Measurements from ENCODE around the gene RYR2. TPM values are rescaled to one million over a fixed set of nuclear protein-coding genes. Genes with fewer than 3 reads are reported as not detected.
"Not testable (repeated sequence)": the region's sequence is repeated elsewhere in the genome, so short reads cannot be mapped to it uniquely, and the experiment has no call there.

RYR2 gene
- polyA plus RNA-seq, 3 donors: 1.2 to 1.4 (median 1.3) TPM

DNA sequence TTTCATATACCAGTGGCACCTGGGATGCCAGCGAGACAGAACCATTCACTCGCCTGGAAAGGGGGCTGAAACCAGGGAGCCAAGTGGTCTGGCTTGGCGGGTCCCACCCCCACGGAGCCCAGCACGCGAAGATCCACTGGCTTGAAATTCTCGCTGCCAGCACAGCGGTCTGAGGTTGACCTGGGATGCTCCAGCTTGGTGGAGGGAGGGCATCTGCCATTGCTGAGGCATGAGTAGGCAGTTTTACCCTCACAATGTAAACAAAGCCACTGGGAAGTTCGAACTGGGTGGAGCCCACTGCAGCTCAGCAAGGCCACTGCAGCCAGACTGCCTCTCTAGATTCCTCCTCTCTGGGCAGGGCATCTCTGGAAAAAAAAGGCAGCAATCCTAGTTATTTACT, 778.6 kb downstream of the RYR2 start:
- DNase-seq (ENCODE audit: extremely low read depth in 1 of 11, low read depth in 9 of 11, low spot score in 4 of 11): not testable (repeated sequence)

DNA sequence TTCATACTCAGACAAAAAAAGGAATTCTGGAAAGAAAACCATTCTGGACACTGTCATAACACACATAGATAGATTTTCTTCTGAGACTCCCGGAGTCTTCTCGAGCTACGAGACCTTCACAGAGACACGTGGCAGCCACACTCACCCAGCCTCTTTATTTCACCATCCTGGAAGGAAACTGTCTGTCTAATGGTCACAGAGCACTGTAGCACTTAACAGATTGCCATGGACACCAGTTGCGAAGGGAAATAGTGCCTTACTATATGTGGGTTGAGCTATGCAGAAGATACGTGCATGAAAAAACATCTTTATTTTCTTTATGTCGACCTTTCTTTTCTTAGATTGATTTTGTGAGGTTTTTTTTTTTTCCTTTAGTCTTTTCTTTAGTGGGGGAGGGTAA, 790.9 kb downstream of the RYR2 start:
- no peak for DNase-seq (ENCODE audit: extremely low read depth in 1 of 11, low read depth in 9 of 11, low spot score in 4 of 11)

DNA sequence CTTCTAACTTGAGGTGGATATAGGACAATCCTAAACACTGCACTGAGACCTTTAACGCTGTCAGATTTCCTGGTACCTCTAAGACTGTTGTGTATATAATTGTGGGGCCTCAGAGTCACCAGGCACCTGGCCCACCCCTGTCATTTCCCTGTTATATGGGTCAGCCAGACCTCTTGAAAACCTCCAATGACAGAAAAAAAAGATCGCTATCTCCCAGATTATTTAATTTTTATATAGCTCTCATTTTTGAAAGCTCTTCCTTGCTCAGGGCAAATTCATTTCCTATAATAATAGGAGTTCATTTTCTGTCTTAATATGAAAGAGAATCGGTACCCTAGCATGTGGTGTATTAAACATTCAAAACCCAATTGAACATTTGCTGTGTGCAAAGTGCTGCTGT, 792.1 kb downstream of the RYR2 start:
- no peak for DNase-seq (ENCODE audit: extremely low read depth in 1 of 11, low read depth in 9 of 11, low spot score in 4 of 11)

DNA sequence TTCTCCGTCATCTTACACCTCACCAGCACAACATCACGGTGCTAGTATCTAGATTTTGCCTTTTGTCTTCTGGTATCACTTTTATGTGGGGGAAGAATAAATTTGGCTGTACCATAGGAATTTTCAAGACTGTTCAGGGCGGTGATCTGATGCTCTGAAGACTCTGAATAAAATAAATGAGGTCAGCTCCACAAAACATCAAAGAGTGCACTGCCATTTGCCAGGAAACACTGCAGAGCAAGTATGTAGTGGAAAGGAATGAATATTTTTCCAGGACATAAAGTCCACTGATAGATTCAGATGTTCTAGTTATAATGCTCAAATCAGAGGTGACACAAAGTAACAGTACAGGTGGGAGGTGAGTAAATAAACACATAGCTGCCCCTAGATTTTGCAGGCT, 792.5 kb downstream of the RYR2 start:
- DNase-seq (ENCODE audit: extremely low read depth in 1 of 11, low read depth in 9 of 11, low spot score in 4 of 11): peak in 1 of 11 donors; percentile 1

DNA sequence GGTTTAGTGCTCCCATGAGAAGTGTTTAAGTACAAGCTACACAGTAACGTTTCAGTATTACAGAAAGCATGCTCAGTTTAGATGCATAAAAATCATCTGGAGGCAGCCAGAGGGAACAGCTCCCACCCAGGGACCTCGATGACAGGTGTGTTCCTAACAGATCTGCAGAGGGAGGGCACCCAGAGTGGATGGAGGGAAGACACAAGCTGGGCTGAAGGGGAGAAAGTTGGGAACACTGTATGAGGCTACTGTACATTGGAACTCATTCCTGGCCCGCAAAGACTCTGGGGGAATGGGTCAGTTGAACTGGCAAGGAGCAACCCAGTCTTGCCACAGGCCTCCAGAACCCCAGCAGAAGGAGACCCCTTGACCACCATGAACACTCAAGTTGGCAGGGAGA, 796.3 kb downstream of the RYR2 start:
- DNase-seq (ENCODE audit: extremely low read depth in 1 of 11, low read depth in 9 of 11, low spot score in 4 of 11): no peak

DNA sequence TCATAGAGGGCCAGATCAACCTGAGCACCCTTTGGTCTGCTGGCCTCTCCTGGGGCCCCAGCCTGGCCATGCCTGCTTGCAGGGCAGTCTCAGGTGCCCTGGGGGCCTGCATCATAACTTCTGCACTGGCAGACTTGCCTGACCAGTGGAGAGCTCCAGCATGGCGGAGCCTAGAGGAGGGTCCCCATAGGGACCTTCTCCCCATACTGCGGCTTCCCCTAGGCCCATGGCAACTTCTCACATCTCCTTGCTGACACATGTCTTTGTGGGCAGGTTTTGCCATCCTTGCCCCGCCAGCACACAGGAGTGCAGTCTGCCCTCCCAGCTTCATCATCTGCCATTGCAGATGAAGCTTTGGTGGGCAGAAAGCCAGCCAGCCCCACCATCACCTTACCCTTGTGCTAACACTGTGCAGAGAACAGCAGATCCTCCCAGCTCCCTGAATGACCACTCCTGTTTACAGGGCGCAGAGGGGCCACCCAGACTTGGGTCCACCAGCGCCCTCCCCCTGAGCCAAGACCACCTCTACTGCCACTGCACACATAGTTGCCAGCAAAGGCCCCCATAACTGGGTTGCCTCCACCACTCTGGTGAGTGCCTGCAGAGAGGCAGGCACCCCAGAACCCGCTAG, 797.0 kb downstream of the RYR2 start:
- DNase-seq (ENCODE audit: extremely low read depth in 1 of 11, low read depth in 9 of 11, low spot score in 4 of 11): no peak

DNA sequence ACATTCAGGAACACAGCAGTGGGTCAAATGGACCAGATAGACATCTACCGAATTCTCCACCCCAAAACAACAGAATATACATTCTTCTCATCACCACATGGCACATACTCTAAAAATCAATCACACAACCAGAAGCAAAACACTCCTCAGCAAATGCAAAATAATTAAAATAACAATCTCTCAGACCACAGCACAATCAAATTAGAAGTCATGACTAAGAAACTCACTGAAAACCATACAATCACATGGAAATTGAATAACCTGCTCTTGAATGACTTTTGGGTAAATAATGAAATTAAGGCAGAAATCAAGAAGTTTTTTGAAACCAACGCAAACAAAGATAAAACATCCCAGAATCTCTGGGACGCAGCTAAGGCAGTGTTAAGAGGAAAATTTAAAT, 799.5 kb downstream of the RYR2 start:
- no peak for DNase-seq (ENCODE audit: extremely low read depth in 1 of 11, low read depth in 9 of 11, low spot score in 4 of 11)

DNA sequence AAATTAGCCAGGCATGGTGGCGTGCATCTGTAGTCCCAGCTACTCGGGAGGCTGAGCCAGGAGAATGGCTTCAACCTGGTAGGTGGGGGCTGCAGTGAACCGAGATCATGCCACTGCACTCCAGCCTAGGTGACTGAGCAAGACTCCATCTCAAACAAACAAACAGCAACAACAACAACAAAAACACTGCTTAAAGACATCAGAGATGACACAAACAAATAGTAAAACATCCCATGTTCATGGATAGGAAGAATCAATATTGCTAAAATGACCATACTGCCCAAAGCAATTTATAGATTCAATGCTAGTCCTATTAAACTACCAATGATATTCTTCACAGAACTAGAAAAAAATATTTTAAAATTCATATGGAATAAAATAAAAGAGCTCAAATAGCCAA, 801.5 kb downstream of the RYR2 start:
- not testable (repeated sequence) for DNase-seq (ENCODE audit: extremely low read depth in 1 of 11, low read depth in 9 of 11, low spot score in 4 of 11)

DNA sequence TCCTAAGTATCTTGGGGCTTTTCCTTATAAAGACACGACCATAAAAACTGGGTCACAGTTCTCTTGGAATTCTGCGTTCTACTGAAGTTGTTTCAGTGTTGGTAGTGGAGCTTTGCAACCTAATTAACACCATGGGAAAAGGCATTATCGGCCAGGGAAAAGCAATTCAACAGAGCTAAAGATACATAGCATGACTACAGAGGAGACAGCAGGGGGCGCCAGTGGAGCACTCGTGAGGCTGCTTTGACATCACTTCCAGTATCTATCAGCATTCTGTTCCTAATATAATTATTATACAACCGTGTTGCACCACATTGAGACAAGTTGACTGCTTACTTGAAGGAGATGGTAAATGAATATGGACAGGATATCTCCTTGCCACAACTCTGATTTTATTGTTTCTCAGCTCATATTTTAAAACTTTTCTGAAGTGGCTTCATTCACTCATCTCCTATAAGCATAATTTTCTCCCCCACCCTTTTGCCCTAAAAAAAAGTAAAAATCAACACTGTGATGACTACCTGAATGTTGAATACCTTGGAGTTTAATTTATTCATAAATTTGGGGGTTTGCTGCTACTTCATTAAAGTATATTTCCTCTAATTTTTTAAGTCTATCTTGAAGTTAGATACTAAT, 809.3 kb downstream of the RYR2 start:
- peak in 4 of 11 donors; percentile 7 to 31 (median 17) for DNase-seq (ENCODE audit: extremely low read depth in 1 of 11, low read depth in 9 of 11, low spot score in 4 of 11)

DNA sequence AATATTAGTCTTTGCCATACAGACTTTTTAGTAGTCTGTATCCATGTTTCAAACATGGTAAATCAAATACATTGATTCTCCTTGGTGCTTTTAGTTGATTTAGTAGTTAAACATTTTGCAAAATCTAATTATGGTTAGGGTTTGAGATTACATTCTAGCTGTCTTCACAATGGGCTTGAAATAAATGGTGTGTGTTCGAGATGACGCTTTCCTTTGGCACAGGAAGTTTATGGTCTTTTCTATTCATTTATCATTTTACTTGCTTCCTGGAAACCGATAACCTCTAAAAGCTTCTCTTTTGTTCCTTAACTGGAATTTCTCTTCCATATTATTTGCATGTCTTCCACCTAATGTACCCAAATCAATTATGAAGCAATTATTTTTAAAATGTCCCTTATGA, 810.4 kb downstream of the RYR2 start:
- no peak for DNase-seq (ENCODE audit: extremely low read depth in 1 of 11, low read depth in 9 of 11, low spot score in 4 of 11)

DNA sequence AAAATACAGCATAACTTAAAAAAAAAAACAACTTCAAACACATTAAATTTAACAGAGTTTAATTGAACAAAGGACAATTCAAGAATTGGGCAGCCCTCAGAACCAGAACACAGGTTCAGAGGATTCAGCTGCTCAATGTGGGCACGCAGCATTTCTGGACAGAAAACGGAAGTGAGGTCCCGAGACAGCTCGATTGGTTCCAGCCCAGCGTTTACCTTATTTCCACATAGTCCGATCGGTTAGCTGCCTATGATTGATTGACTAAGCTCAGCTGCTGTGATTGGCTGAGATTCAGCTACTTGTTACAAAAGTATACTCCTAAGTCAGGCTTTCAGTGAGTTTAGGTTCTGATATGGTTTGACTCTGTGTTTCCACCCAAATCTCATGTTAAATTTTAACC, 815.5 kb downstream of the RYR2 start:
- DNase-seq (ENCODE audit: extremely low read depth in 1 of 11, low read depth in 9 of 11, low spot score in 4 of 11): no peak

DNA sequence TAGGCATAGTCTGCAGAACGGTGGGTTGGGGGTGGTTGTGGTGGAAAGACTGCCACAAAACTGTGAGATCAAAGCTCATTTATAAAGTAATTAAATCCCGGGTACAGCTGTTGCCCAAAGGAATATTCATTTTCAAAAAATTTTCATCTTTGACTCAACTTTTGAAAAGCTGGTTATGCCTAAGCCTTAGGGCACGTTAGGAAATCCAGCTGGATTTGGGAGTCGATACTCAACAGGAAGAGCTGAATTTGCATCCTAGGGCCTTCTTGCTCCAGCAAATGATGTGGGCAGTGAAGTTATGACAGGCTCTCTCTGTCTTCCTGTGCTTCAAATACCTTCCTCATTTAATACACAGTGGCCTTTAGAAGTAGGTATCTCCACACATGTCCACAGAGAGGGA, 817.0 kb downstream of the RYR2 start:
- no peak for DNase-seq (ENCODE audit: extremely low read depth in 1 of 11, low read depth in 9 of 11, low spot score in 4 of 11)

DNA sequence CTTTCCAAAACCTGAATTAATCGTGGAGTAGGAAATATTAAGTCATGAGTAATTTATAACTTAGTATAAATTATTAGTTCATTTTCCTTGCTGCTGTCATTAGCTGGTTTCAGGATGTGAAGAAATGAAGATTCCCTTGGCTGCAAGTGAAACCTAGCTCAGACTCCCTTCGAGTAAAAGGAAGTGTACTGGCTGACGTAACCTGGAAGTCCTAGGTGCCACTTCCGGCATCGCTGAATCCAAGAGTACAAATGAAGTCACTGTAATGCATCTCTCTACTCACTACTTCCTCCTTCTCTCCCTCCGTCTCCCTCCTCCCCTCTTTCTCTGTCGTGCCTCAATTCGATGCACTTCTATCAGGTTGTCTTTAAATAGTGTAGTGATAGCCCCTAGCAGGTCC, 820.0 kb downstream of the RYR2 start:
- DNase-seq (ENCODE audit: extremely low read depth in 1 of 11, low read depth in 9 of 11, low spot score in 4 of 11): no peak

DNA sequence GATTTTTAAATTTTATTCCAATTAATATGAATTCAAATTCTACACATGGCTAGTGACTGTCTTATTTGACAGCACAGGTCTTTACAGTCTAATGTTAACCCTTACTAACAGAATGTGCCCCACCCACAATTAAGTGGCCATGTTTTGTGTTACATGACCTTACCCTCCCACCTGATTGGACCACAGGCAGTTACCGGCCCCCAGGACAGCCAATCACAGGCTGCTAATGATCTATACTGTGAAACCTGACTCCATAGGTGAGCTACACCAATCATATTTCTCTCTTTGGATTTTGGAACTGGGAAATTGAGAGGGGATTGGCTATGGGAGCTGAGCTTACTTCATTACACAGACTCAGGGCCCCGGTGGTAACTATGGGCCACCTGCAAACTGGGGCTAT, 821.2 kb downstream of the RYR2 start:
- no peak for DNase-seq (ENCODE audit: extremely low read depth in 1 of 11, low read depth in 9 of 11, low spot score in 4 of 11)

DNA sequence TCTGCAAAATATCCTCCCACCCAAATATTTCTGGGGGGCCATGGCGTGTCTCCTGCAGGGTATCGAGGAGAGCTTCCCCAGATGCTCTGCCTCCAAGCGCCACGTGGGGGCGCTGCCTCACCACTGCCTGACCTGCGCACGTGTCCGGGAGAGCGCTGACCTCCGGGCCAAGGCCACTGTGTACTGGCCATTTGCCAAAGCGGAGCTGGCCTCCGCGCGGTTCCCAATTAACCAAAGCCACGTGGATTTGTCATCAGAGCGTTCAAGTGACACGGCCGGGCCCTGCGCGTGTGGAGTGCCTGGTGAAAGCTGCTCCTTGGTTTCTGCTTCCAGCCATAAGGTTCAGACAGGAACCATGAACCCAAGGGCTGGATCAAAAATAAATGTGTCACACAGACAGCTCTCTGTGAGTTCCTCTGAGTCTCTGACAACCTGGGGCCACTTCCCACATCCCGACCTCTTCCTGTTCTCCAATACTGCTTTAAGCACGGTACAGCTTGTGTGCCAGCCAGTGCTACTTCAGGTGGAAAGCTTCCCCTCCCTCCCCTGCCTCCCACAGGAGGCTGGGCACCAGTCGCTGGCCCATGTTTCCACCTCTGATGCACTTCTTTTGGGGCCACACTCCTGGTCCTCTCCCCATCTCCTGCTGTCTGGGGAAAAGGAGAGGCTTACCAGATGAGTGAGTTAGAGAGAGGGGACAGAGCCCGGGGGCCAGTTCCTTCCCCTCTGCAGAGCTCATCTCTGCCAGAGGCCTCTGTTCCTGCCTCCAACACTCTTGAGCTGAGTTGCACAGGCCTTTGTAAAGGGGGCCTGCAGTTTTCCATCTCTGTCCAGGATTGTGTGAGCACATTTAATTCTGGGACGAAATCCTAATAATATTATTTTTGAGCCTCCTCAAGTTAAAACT, 822.6 kb downstream of the RYR2 start:
- DNase-seq (ENCODE audit: extremely low read depth in 1 of 11, low read depth in 9 of 11, low spot score in 4 of 11): peak; percentile 37 to 63 (median 46)

DNA sequence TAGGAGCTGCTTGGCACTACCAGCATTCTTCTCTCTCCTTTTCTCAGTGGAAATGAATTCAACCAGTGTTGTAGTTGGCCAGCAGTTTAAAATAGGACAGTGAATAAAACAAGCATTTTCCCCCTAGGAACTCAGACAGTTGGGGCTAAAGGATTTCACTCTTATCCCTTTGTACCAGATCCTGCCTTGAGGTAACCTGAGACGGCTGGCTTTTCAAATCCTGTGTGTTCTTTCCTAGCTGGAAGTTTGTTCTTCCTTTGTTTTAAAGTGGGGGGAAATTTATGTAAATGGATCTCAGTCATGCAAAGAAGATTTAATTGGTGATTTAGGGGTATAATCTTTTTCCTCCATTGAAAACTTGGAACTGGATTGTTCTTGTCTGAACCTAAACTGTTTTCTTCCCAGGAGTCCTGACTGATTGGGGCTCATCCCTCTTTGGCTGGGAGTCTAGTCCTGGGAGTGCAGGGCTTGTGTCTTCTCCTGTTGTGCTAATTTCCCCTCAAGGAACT, 825.5 kb downstream of the RYR2 start:
- DNase-seq (ENCODE audit: extremely low read depth in 1 of 11, low read depth in 9 of 11, low spot score in 4 of 11): no peak

DNA sequence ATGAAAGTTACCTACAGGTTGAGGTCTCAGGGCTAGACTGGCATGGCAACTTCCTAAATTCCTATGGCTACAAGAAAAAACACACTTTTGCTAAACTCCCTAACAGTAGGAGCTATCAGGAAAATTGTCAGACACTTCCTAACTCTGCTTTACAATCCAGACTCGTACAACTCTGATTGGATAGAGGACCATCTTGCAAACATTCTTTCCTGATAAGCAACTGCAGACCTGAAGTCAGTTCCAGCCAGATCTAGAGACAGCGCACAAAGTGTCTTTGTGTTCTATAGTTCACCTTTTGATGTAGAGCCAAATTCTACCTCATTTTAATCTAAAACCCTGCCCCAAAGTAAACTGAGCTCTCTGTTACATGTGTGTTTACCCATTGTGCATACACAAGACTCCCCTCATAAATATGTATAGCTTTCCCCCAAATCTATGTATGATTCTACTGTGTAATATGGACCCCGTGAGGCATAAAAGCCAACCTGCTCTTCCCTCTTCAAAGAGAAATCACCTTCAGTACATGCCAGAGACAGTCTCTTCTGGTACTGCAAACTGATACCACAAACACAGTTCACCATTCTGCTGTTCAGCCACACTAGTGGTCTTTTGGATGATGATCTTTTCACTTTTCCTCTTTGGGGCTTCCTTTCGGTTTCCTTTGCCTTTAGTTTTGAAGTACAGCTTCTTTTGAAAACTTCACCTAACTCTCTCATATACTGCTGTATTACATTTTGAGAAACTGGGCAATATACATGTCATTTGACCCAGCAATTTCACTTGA, 827.0 kb downstream of the RYR2 start:
- DNase-seq (ENCODE audit: extremely low read depth in 1 of 11, low read depth in 9 of 11, low spot score in 4 of 11): no peak

DNA sequence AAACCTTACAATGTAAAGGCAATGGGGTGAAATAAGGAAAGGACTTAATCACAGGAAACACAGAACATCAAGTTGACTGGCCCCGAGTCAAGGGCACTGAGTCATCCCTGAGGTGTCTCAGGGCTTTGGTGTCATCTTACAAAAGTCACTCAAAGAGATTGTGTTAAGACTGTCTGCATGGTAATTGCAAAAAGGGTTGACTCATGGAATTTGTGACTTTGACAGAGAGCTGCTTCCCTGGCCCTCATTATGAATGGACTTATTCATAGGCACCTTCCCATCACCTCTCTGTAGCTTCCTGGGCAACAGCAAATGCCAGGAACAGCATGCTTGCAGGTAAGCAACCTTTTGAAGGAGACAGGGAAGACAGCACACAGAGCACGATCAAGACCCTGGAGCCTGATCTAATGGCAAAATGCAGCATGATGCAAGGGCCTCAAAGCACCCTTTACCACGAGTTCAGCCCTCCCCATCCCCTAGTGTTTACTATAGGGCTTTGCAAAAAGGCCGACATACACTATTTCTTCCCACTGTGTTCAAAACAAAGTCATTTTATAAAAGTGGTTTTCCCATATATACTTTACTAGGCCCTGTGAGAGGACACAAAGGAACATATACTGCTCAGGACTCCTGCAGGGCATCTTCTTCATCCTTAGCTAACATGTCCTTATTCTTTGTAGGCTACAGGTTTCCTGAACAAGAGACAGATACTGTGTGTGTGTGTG, 831.7 kb downstream of the RYR2 start:
- DNase-seq (ENCODE audit: extremely low read depth in 1 of 11, low read depth in 9 of 11, low spot score in 4 of 11): no peak

DNA sequence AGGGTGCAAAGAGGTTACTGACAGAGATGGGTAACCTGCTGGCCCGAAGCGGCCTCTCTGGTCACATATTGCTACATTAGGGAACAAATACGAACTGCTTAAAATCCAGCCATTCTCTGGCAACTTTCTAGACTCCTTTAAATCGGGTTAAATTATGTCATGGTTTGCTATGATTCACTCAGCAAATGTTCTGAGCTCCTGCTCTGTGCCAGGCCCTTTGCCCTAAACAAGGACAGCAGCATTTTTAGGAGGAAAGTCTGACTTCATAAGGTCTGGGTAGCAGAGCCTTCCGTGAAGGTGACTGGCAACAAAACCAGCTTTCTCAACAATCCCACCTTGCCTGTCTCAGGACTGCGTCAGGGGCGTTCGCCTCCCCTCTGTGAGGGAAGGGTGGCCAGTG, 833.3 kb downstream of the RYR2 start:
- no peak for DNase-seq (ENCODE audit: extremely low read depth in 1 of 11, low read depth in 9 of 11, low spot score in 4 of 11)

Data from renal cortex interstitium (tissue), 11 donors.